Fibroblast of lung (primary cell): Measurements from ENCODE around the gene CDK15. TPM values are rescaled to one million over a fixed set of nuclear protein-coding genes. Genes with fewer than 3 reads are reported as not detected.
A peak's percentile ranks its signal among the peaks of the same experiment; 100 is the strongest.

Source experiments
- DNase-seq, 2 donors: peaks; one replicate each; pipeline versions ENCODE4 v3.0.0 to v3.0.0-alpha.2; 2010; ENCODE audit warnings: low read depth in 2 of 2
- H2AFZ ChIP-seq: 2 replicates; pipeline ENCODE4 v1.5.1; 2012; ENCODE audit warnings: low read length, control low read depth, inconsistent platforms
- H3K27ac ChIP-seq: 2 replicates; pipeline ENCODE4 v1.5.1; 2011; ENCODE audit warnings: low read length, control low read depth; ENCODE audit not compliant: insufficient read depth
- H3K27me3 ChIP-seq: 2 replicates; pipeline ENCODE4 v1.5.1; 2011; ENCODE audit warnings: mild to moderate bottlenecking, low read length; ENCODE audit not compliant: control insufficient read depth, insufficient read depth
- H3K36me3 ChIP-seq: 2 replicates; pipeline ENCODE4 v1.5.1; 2011; ENCODE audit warnings: low read length; ENCODE audit not compliant: control insufficient read depth, insufficient read depth
- H3K4me1 ChIP-seq: 2 replicates; pipeline ENCODE4 v1.5.1; 2011; ENCODE audit warnings: low read length; ENCODE audit not compliant: control insufficient read depth, insufficient read depth; ENCODE audit errors: extremely low read depth
- H3K4me2 ChIP-seq: 2 replicates; pipeline ENCODE4 v1.5.1; 2011; ENCODE audit warnings: low read length, control low read depth; ENCODE audit not compliant: insufficient read depth; ENCODE audit errors: extremely low read depth
- H3K4me3 ChIP-seq, 4 experiments: fragments of 200-600 bp in 1 of 4; sonication (generic) in 1 of 4; replicated peaks in 1 of 4; 2 replicates each; pipeline ENCODE4 v1.5.1; 2011 to 2016; ENCODE audit warnings: low read length in 4 of 4, low read depth in 3 of 4, mild to moderate bottlenecking in 3 of 4, control low read depth in 2 of 4, inconsistent platforms in 1 of 4, mixed read lengths in 1 of 4; ENCODE audit not compliant: insufficient read depth in 1 of 4; ENCODE audit errors: control extremely low read depth in 1 of 4
- H3K79me2 ChIP-seq: 2 replicates; pipeline ENCODE4 v1.5.1; 2012; ENCODE audit warnings: mild to moderate bottlenecking, low read length, inconsistent platforms; ENCODE audit not compliant: control insufficient read depth, insufficient read depth
- H3K9ac ChIP-seq: 2 replicates; pipeline ENCODE4 v1.5.1; 2011; ENCODE audit warnings: mild to moderate bottlenecking, low read length, control low read depth; ENCODE audit not compliant: insufficient read depth
- H3K9me3 ChIP-seq: 2 replicates; pipeline ENCODE4 v1.5.1; 2012; ENCODE audit warnings: low read depth, low read length; ENCODE audit not compliant: control insufficient read depth, insufficient read depth
- H4K20me1 ChIP-seq: 2 replicates; pipeline ENCODE4 v1.5.1; 2011; ENCODE audit warnings: low read length; ENCODE audit not compliant: control insufficient read depth, insufficient read depth; ENCODE audit errors: extremely low read depth
- CTCF ChIP-seq, 2 donors: IDR thresholded peaks in 1 of 2; conservative IDR thresholded peaks in 1 of 2; 1 replicate in 1 of 2; 2 replicates in 1 of 2; pipeline ENCODE4 v1.5.1; 2011 to 2012; ENCODE audit warnings: low read length in 2 of 2, control low read depth in 1 of 2, inconsistent platforms in 1 of 2, low read depth in 1 of 2, mild to moderate bottlenecking in 1 of 2
- EZH2 ChIP-seq: IDR thresholded peaks from 2 replicates; pipeline ENCODE4 v1.5.1; 2012; ENCODE audit warnings: low read length, control low read depth, mild to moderate bottlenecking; ENCODE audit errors: missing control alignments
- polyA plus RNA-seq, 2 donors: library from polyadenylated mRNA; depleted of rRNA in 1 of 2; stranded (reverse) in 1 of 2; unstranded in 1 of 2; fragments of >200 nt; gene quantifications; 2 replicates each; pipeline ENCODE4 v1.2.1, GENCODE V29; 2011 to 2012; ENCODE audit warnings: missing spikeins in 1 of 2
- total RNA-seq: library from RNA; depleted of rRNA; stranded (reverse); fragments of >200 nt; gene quantifications from 2 replicates; pipeline ENCODE4 v1.2.1, GENCODE V29; 2014

Gene CDK15
- total and polyA plus RNA-seq, 2 donors (not counting 1 experiment from before 2014, with no cell fraction given), result 2.3 to 5.1 TPM

- no peaks in the 10 kb centered on the region for H3K79me2 ChIP-seq
- peaks cover 2% of the 10 kb centered on the region for H3K36me3 ChIP-seq
- H3K4me3 ChIP-seq, result no peak overlapping the region
- no peaks in the 10 kb centered on the region for H3K27me3 ChIP-seq
- no peaks in the 10 kb centered on the region for H4K20me1 ChIP-seq
- DNase-seq, result no peak
- no peaks in the 10 kb centered on the region for H3K4me1 ChIP-seq
- no peaks in the 10 kb centered on the region for H3K9me3 ChIP-seq
- no peak overlapping the region for H3K27ac ChIP-seq
- TF ChIP-seq CTCF (conservative IDR thresholded peaks at IDR 0.05 in 1 of 2, IDR thresholded peaks at IDR 0.05 in 1 of 2; ENCODE audit: low read depth in 1 of 2, low read length in 2 of 2) (no peak), EZH2 (no peak)
- no peak overlapping the region for H2AFZ ChIP-seq
- H3K9ac ChIP-seq, result no peak overlapping the region
- no peak overlapping the region for H3K4me2 ChIP-seq
These were observed 17.9 kb downstream of the CDK15 start for GRCh38 chr2:201824212-201824611.

- Histone ChIP-seq H3K36me3 (peaks cover 2% of the 10 kb centered on the region), H3K9ac (no peak overlapping the region), H3K9me3 (no peaks in the 10 kb centered on the region), H3K27ac (no peak overlapping the region), H4K20me1 (no peaks in the 10 kb centered on the region), H3K4me2 (no peak overlapping the region), H2AFZ (no peak overlapping the region), H3K79me2 (no peaks in the 10 kb centered on the region), H3K4me3 (no peak overlapping the region), H3K4me1 (no peaks in the 10 kb centered on the region), H3K27me3 (no peaks in the 10 kb centered on the region)
- peak in 1 of 2 donors; percentile 91 for DNase-seq
- TF ChIP-seq CTCF (conservative IDR thresholded peaks at IDR 0.05 in 1 of 2, IDR thresholded peaks at IDR 0.05 in 1 of 2; ENCODE audit: low read depth in 1 of 2, low read length in 2 of 2), result no peak
- no peak for TF ChIP-seq EZH2
These were observed 21.3 kb downstream of the CDK15 start for GRCh38 chr2:201827621-201828020.

GRCh38 chr2:201828220-201828619, 21.9 kb downstream of the CDK15 start:
- DNase-seq, result no peak
- Histone ChIP-seq H3K36me3 (peaks cover 2% of the 10 kb centered on the region), H3K9me3 (no peaks in the 10 kb centered on the region), H3K27ac (no peak overlapping the region), H4K20me1 (no peaks in the 10 kb centered on the region), H3K4me3 (no peak overlapping the region), H3K9ac (no peak overlapping the region), H3K27me3 (no peaks in the 10 kb centered on the region), H2AFZ (no peak overlapping the region), H3K4me2 (no peak overlapping the region), H3K79me2 (no peaks in the 10 kb centered on the region), H3K4me1 (no peaks in the 10 kb centered on the region)
- no peak for TF ChIP-seq CTCF (conservative IDR thresholded peaks at IDR 0.05 in 1 of 2, IDR thresholded peaks at IDR 0.05 in 1 of 2; ENCODE audit: low read depth in 1 of 2, low read length in 2 of 2)
- no peak for TF ChIP-seq EZH2
